ENCODE measurements around the gene HOPX. TPM values are rescaled to one million over a fixed set of nuclear protein-coding genes. Genes with fewer than 3 reads are reported as not detected.
"Not testable (repeated sequence)": the region's sequence is repeated elsewhere in the genome, so short reads cannot be mapped to it uniquely, and the experiment has no call there.

Gene HOPX
- total and polyA plus RNA-seq, 7 experiments from 2014 or later = 0.64 to 46.3 (median 5.5) TPM

DNA sequence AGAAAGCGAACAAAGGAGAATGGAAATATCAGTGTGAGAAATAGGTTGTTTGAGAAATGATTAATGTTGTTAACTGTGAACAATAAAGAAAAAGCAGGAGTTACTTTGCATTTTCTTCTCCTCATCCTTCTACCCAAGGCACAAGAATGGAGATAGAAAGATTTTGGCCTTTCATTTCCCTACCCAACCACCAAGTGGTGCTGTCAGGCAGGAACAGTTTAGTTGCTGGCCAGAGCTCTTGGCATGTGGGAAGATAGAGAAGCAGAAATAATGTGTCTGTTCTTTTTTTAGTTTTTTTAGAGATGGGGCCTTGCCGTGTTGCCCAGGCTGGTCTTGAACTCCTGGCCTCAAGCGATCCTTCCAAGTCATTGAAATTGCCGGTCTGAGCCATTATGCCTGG, 12.8 kb downstream of the HOPX start:
- Histone ChIP-seq H3K4me3 (ENCODE audit: low read length) (no peak overlapping the region), H3K27me3 (ENCODE audit: control insufficient read depth in 2 of 2, insufficient read depth in 2 of 2, low read length in 2 of 2) (peaks cover 0 to 3% of the 10 kb centered on the region in 2 donors), H3K27ac (ENCODE audit: low read depth, low read length) (no peak overlapping the region), H3K36me3 (ENCODE audit: control insufficient read depth in 2 of 3, insufficient read depth in 3 of 3, low read length in 3 of 3) (no peaks in the 10 kb centered on the region), H3K4me1 (ENCODE audit: control insufficient read depth in 2 of 2, insufficient read depth in 2 of 2, low read length in 2 of 2) (no peaks in the 10 kb centered on the region), H3K9me3 (ENCODE audit: control insufficient read depth in 2 of 3, low read length in 3 of 3) (no peaks in the 10 kb centered on the region)
- H3K27me3 Mint-ChIP-seq = peaks cover 16 to 28% (median 19%) of the 10 kb centered on the region in 5 donors
- peaks cover 0 to 1% (median 0%) of the 10 kb centered on the region in 7 donors for H3K4me1 Mint-ChIP-seq
- no peak overlapping the region for H3K4me3 Mint-ChIP-seq
- no peak overlapping the region for H3K27ac Mint-ChIP-seq
- DNase-seq = peak in 2 of 9 donors; percentile 25 to 27
- intact Hi-C loops (cut with micrococcal nuclease) = loop anchor here (1.0 kb wide), 2 partner anchors 132 to 168 kb away; no protein-coding TSS in a partner anchor
- POLR2A ChIA-PET = no interaction called here
- ATAC-seq = no peak
- CTCF ChIA-PET = interaction anchor here (0.5 kb wide), 1 partner anchor 169 kb away, joined by 3 read pairs; no protein-coding TSS in a partner anchor
- peaks cover 0 to 13% (median 3%) of the 10 kb centered on the region in 11 donors for H3K9me3 Mint-ChIP-seq
- peaks cover 0 to 3% (median 0%) of the 10 kb centered on the region in 5 donors for H3K36me3 Mint-ChIP-seq

GRCh38 chr4:56667396-56667795, 13.7 kb downstream of the HOPX start:
- DNase-seq; H3K9me3 ChIP-seq (ENCODE audit: control insufficient read depth in 2 of 3, low read length in 3 of 3); CTCF ChIA-PET; H3K27me3 ChIP-seq (ENCODE audit: control insufficient read depth in 2 of 2, insufficient read depth in 2 of 2, low read length in 2 of 2); H3K4me1 Mint-ChIP-seq; H3K36me3 Mint-ChIP-seq; H3K27ac ChIP-seq (ENCODE audit: low read depth, low read length); H3K4me3 Mint-ChIP-seq; H3K36me3 ChIP-seq (ENCODE audit: control insufficient read depth in 2 of 3, insufficient read depth in 3 of 3, low read length in 3 of 3); H3K27ac Mint-ChIP-seq; ATAC-seq; H3K4me3 ChIP-seq (ENCODE audit: low read length); H3K4me1 ChIP-seq (ENCODE audit: control insufficient read depth in 2 of 2, insufficient read depth in 2 of 2, low read length in 2 of 2); POLR2A ChIA-PET; intact Hi-C loops (cut with micrococcal nuclease): not testable (repeated sequence)
- peaks cover 16 to 30% (median 21%) of the 10 kb centered on the region in 5 donors for H3K27me3 Mint-ChIP-seq
- peaks cover 0 to 13% (median 3%) of the 10 kb centered on the region in 11 donors for H3K9me3 Mint-ChIP-seq

- Histone ChIP-seq H3K36me3 (ENCODE audit: control insufficient read depth in 2 of 3, insufficient read depth in 3 of 3, low read length in 3 of 3) (no peaks in the 10 kb centered on the region), H3K4me1 (ENCODE audit: control insufficient read depth in 2 of 2, insufficient read depth in 2 of 2, low read length in 2 of 2) (no peaks in the 10 kb centered on the region), H3K9me3 (ENCODE audit: control insufficient read depth in 2 of 3, low read length in 3 of 3) (no peaks in the 10 kb centered on the region), H3K27me3 (ENCODE audit: control insufficient read depth in 2 of 2, insufficient read depth in 2 of 2, low read length in 2 of 2) (peaks cover 0 to 3% of the 10 kb centered on the region in 2 donors), H3K27ac (ENCODE audit: low read depth, low read length) (no peak overlapping the region), H3K4me3 (ENCODE audit: low read length) (no peak overlapping the region)
- Mint-ChIP-seq H3K9me3 (peaks cover 0 to 13% (median 3%) of the 10 kb centered on the region in 11 donors), H3K4me1 (peaks cover 0 to 1% (median 0%) of the 10 kb centered on the region in 7 donors), H3K27me3 (peaks cover 16 to 37% (median 21%) of the 10 kb centered on the region in 5 donors), H3K36me3 (peaks cover 0 to 3% (median 0%) of the 10 kb centered on the region in 5 donors), H3K4me3 (no peak overlapping the region), H3K27ac (no peak overlapping the region)
- ATAC-seq (no peak), DNase-seq (no peak)
- POLR2A ChIA-PET = no interaction called here
- CTCF ChIA-PET = no interaction called here
- intact Hi-C loops (cut with micrococcal nuclease) = no loop called here
Observed at GRCh38 chr4:56666279-56666678, 14.8 kb downstream of the HOPX start.

- H3K36me3 Mint-ChIP-seq = peaks cover 0 to 3% (median 0%) of the 10 kb centered on the region in 5 donors
- peaks cover 0 to 13% (median 3%) of the 10 kb centered on the region in 11 donors for H3K9me3 Mint-ChIP-seq
- H3K27ac ChIP-seq (ENCODE audit: low read depth, low read length) = no peak overlapping the region
- H3K27me3 ChIP-seq (ENCODE audit: control insufficient read depth in 2 of 2, insufficient read depth in 2 of 2, low read length in 2 of 2) = peaks cover 0 to 3% of the 10 kb centered on the region in 2 donors
- H3K4me3 Mint-ChIP-seq = no peak overlapping the region
- H3K4me3 ChIP-seq (ENCODE audit: low read length) = no peak overlapping the region
- H3K27me3 Mint-ChIP-seq = peaks cover 17 to 41% (median 24%) of the 10 kb centered on the region in 5 donors
- no peaks in the 10 kb centered on the region for H3K36me3 ChIP-seq (ENCODE audit: control insufficient read depth in 2 of 3, insufficient read depth in 3 of 3, low read length in 3 of 3)
- ChIA-PET POLR2A (no interaction called here), CTCF (no interaction called here)
- H3K27ac Mint-ChIP-seq = no peak overlapping the region
- ATAC-seq = no peak
- no peaks in the 10 kb centered on the region for H3K9me3 ChIP-seq (ENCODE audit: control insufficient read depth in 2 of 3, low read length in 3 of 3)
- intact Hi-C loops (cut with micrococcal nuclease) = no loop called here
- no peak for DNase-seq
- H3K4me1 Mint-ChIP-seq = peaks cover 0 to 1% (median 0%) of the 10 kb centered on the region in 7 donors
- no peaks in the 10 kb centered on the region for H3K4me1 ChIP-seq (ENCODE audit: control insufficient read depth in 2 of 2, insufficient read depth in 2 of 2, low read length in 2 of 2)
Observed at GRCh38 chr4:56665781-56666180, 15.3 kb downstream of the HOPX start.

- POLR2A ChIA-PET = no interaction called here
- peaks cover 0 to 1% (median 0%) of the 10 kb centered on the region in 7 donors for H3K4me1 Mint-ChIP-seq
- H3K9me3 Mint-ChIP-seq = peaks cover 0 to 1% (median 0%) of the 10 kb centered on the region in 11 donors
- no peak for DNase-seq
- Histone ChIP-seq H3K27ac (ENCODE audit: low read depth, low read length) (no peak overlapping the region), H3K36me3 (ENCODE audit: control insufficient read depth in 2 of 3, insufficient read depth in 3 of 3, low read length in 3 of 3) (no peaks in the 10 kb centered on the region), H3K4me3 (ENCODE audit: low read length) (no peak overlapping the region), H3K4me1 (ENCODE audit: control insufficient read depth in 2 of 2, insufficient read depth in 2 of 2, low read length in 2 of 2) (no peaks in the 10 kb centered on the region), H3K9me3 (ENCODE audit: control insufficient read depth in 2 of 3, low read length in 3 of 3) (no peaks in the 10 kb centered on the region), H3K27me3 (ENCODE audit: control insufficient read depth in 2 of 2, insufficient read depth in 2 of 2, low read length in 2 of 2) (peaks cover 0 to 3% of the 10 kb centered on the region in 2 donors)
- no peaks in the 10 kb centered on the region for H3K36me3 Mint-ChIP-seq
- H3K27me3 Mint-ChIP-seq = peaks cover 33 to 61% (median 41%) of the 10 kb centered on the region in 5 donors
- H3K27ac Mint-ChIP-seq = no peak overlapping the region
- intact Hi-C loops (cut with micrococcal nuclease) = no loop called here
- ATAC-seq = no peak
- H3K4me3 Mint-ChIP-seq = no peak overlapping the region
- CTCF ChIA-PET = no interaction called here
Observed at GRCh38 chr4:56662782-56663468, 18.2 kb downstream of the HOPX start.

DNA sequence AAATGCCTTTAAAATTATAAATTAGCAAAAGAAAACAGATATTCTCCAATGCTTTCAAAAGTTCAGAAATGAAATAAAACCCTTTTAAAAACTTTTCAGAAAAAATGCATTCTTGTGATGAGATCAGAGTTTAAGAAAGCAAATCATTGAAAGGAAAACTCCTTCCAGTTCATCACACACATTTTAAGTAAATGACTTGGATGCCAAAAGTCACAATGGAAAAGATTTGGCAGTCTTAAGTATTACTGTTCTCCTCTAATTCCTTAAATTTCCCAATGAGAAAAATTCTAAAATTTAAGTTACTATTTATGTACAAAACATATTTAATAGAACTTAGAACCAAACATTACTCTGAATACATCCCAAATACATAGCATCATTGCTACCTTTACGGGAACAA, 21.1 kb downstream of the HOPX start:
- Histone ChIP-seq H3K27me3 (ENCODE audit: control insufficient read depth in 2 of 2, insufficient read depth in 2 of 2, low read length in 2 of 2) (peaks cover 0 to 2% of the 10 kb centered on the region in 2 donors), H3K27ac (ENCODE audit: low read depth, low read length) (no peak overlapping the region), H3K9me3 (ENCODE audit: control insufficient read depth in 2 of 3, low read length in 3 of 3) (no peaks in the 10 kb centered on the region), H3K36me3 (ENCODE audit: control insufficient read depth in 2 of 3, insufficient read depth in 3 of 3, low read length in 3 of 3) (no peaks in the 10 kb centered on the region), H3K4me3 (ENCODE audit: low read length) (no peak overlapping the region), H3K4me1 (ENCODE audit: control insufficient read depth in 2 of 2, insufficient read depth in 2 of 2, low read length in 2 of 2) (peaks cover 7 to 9% of the 10 kb centered on the region in 2 donors)
- ATAC-seq = no peak
- Mint-ChIP-seq H3K27ac (no peak overlapping the region), H3K4me1 (peaks cover 8 to 18% (median 13%) of the 10 kb centered on the region in 7 donors), H3K9me3 (peaks cover 0 to 3% (median 0%) of the 10 kb centered on the region in 11 donors), H3K36me3 (peaks cover 0 to 2% (median 0%) of the 10 kb centered on the region in 5 donors), H3K4me3 (no peak overlapping the region), H3K27me3 (peaks cover 23 to 66% (median 44%) of the 10 kb centered on the region in 5 donors)
- POLR2A ChIA-PET = no interaction called here
- DNase-seq = no peak
- intact Hi-C loops (cut with micrococcal nuclease) = loop anchor here (5.0 kb wide), 4 partner anchors 97 to 233 kb away; partner anchors contain the start of gene ARL9 (in 1 of the 2)
- CTCF ChIA-PET = no interaction called here

All from naive thymus-derived CD4-positive, alpha-beta T cell (primary cell).